Esophagus muscularis mucosa (tissue), 4 donors: ENCODE measurements around the gene CEACAM16. TPM values are rescaled to one million over a fixed set of nuclear protein-coding genes. Genes with fewer than 3 reads are reported as not detected.

Source experiments
- DNase-seq: peaks from one replicate; pipeline ENCODE4 v3.0.0-alpha.2; 2017; ENCODE audit errors: extremely low spot score
- H3K27ac ChIP-seq, 4 donors: fragments of 200-600 bp; sonication (generic); replicated peaks in 1 of 4; 1 replicate in 3 of 4; 2 replicates in 1 of 4; pipeline ENCODE4 v1.5.1; 2016 to 2019; ENCODE audit warnings: mild to moderate bottlenecking in 1 of 4
- H3K27me3 ChIP-seq, 4 donors: fragments of 200-600 bp; sonication (generic); one replicate each; pipeline versions ENCODE4 v1.5.1 to v1.6.0; 2016 to 2019
- H3K36me3 ChIP-seq, 4 donors: fragments of 200-600 bp; sonication (generic); one replicate each; pipeline ENCODE4 v1.5.1; 2016 to 2019
- H3K4me1 ChIP-seq, 4 donors: fragments of 200-600 bp; sonication (generic); one replicate each; pipeline ENCODE4 v1.5.1; 2016 to 2019
- H3K4me3 ChIP-seq, 4 donors: fragments of 200-600 bp; sonication (generic); 1 replicate in 2 of 4; 2 replicates in 2 of 4; pipeline ENCODE4 v1.5.1; 2016 to 2019; ENCODE audit warnings: mild to moderate bottlenecking in 4 of 4, moderate library complexity in 1 of 4
- H3K9me3 ChIP-seq, 4 donors: fragments of 200-600 bp; sonication (generic); 1 replicate in 3 of 4; 2 replicates in 1 of 4; pipeline ENCODE4 v1.5.1; 2016 to 2019
- CTCF ChIP-seq, 3 experiments: fragments of 200-600 bp in 2 of 3; fragments of 450-650 bp in 1 of 3; sonication (generic) in 2 of 3; IDR thresholded peaks; one replicate each; pipeline ENCODE4 v1.5.1; 2017 to 2019; ENCODE audit warnings: antibody characterized with exemption in 3 of 3, mild to moderate bottlenecking in 2 of 3, moderate library complexity in 1 of 3
- EP300 ChIP-seq: sonication (generic); formaldehyde crosslinking; IDR thresholded peaks from one replicate; pipeline ENCODE4 v1.6.1; 2017; ENCODE audit warnings: antibody characterized with exemption
- POLR2A ChIP-seq: fragments of 450-650 bp; IDR thresholded peaks from one replicate; pipeline ENCODE4 v1.6.1; 2017; ENCODE audit warnings: antibody characterized with exemption, moderate library complexity, mild to moderate bottlenecking, low read depth
- POLR2AphosphoS5 ChIP-seq, 2 donors: sonication (generic); formaldehyde crosslinking; IDR thresholded peaks; one replicate each; pipeline ENCODE4 v1.6.1; 2017; ENCODE audit warnings: antibody characterized with exemption in 2 of 2
- WGBS: methylation state at CpG from one replicate; pipeline ENCODE4 v1.1.5; 2018; 5-methylcytosine and 5-hydroxymethylcytosine counted together
- intact Hi-C: fragments of 100-400 bp; cut with DNase I; formaldehyde crosslinking; loops from one replicate; pipeline ENCODE4 v1.15.1; 2023
- total RNA-seq, 4 donors: library from RNA; depleted of rRNA; stranded (reverse); fragments of >200 nt; gene quantifications; one replicate each; pipeline versions ENCODE4 v1.1.0 to v1.2.1, GENCODE V29; 2016

CEACAM16 gene
- total RNA-seq, 4 donors from 2014 or later, result not detected

GRCh38 chr19:44747739-44748425 lies 48.9 kb downstream of the CEACAM16 start:
- Histone ChIP-seq H3K27ac (peak overlapping the region; percentile 89 to 96 (median 94)), H3K4me1 (peaks cover 61 to 94% (median 90%) of the 10 kb centered on the region in 4 donors), H3K9me3 (no peaks in the 10 kb centered on the region), H3K27me3 (no peaks in the 10 kb centered on the region), H3K36me3 (peaks cover 0 to 31% (median 19%) of the 10 kb centered on the region in 4 donors), H3K4me3 (peak overlapping the region; percentile 75 to 84 (median 80))
- WGBS, result 0% methylated on average over 24 of the region's 26 CpGs
- TF ChIP-seq EP300 (no peak), POLR2AphosphoS5 (IDR thresholded peaks at IDR 0.05) (no peak), CTCF (IDR thresholded peaks at IDR 0.05) (no peak), POLR2A (no peak)
- intact Hi-C loops, result no loop called here
- DNase-seq, result no peak

- no peaks in the 10 kb centered on the region for H3K27me3 ChIP-seq
- no peak for DNase-seq
- peaks cover 0 to 32% (median 21%) of the 10 kb centered on the region in 4 donors for H3K36me3 ChIP-seq
- TF ChIP-seq EP300 (no peak), CTCF (IDR thresholded peaks at IDR 0.05) (peak in 1 of 3 experiments; percentile 12), POLR2AphosphoS5 (IDR thresholded peaks at IDR 0.05) (no peak)
- intact Hi-C loops, result no loop called here
- H3K27ac ChIP-seq, result peak within 1 kb of the TSS; percentile 89 to 96 (median 94)
- WGBS, result 3% methylated on average over 4 of the region's 88 CpGs
- peaks cover 57 to 94% (median 90%) of the 10 kb centered on the region in 4 donors for H3K4me1 ChIP-seq
- no peaks in the 10 kb centered on the region for H3K9me3 ChIP-seq
- H3K4me3 ChIP-seq, result peak within 1 kb of the TSS; percentile 75 to 84 (median 80)
Observed at GRCh38 chr19:44748426-44749254, 49.7 kb downstream of the CEACAM16 start, which contains the start of gene BCL3. Gene BCL3, plus strand, starts transcription at chr19:44748708. Its CDS starts 83 bp downstream, at chr19:44748791.

DNA sequence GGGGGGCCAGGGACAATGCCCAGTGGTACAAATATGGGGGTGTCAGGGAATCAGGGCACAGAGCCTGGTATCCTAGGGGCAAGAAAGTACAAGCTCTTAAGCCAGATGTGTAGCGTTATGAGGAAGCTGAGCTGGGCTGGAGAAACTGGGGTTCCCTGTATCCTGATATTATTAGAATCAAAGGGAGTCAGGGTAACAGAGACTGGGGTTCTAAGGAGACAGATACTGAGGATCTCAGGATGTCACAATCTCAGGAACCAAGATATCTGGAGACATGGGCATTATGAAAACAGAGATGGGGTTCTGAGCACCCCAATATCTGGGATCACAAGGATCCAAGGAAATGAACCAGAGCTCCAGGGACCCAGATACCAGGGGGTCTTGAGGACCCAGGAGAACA lies 50.3 kb downstream of the CEACAM16 start:
- no peak for DNase-seq
- Histone ChIP-seq H3K27ac (peak overlapping the region; percentile 89 to 96 (median 94)), H3K36me3 (peaks cover 0 to 32% (median 21%) of the 10 kb centered on the region in 4 donors), H3K9me3 (no peaks in the 10 kb centered on the region), H3K27me3 (no peaks in the 10 kb centered on the region), H3K4me3 (peak overlapping the region; percentile 75 to 84 (median 80)), H3K4me1 (peaks cover 55 to 96% (median 90%) of the 10 kb centered on the region in 4 donors)
- intact Hi-C loops, result no loop called here
- TF ChIP-seq POLR2A, result no peak
- no peak for TF ChIP-seq EP300
- no peak for TF ChIP-seq CTCF (IDR thresholded peaks at IDR 0.05)
- no peak for TF ChIP-seq POLR2AphosphoS5 (IDR thresholded peaks at IDR 0.05)
- WGBS, result 32% methylated on average over 1 of the region's 1 CpG

DNA sequence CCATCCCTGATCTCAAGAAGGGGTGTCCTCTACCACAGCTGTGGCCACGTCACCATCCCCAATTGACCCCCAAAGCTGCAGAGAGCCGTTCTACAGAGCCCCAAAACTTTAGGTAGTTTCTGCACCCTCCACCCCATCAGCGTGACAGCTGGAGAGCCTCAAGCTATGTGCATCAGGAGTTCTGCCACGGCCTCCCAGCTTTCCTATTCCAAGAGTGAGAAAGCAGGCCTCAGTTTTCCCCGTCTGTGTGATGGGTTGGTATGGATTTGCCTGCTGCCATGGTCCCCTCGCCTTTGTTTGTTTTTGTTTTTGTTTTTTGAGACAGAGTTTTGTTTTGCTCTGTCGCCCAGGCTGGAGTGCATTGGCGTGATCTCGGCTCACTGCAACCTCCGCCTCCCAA lies 51.0 kb downstream of the CEACAM16 start:
- TF ChIP-seq CTCF (IDR thresholded peaks at IDR 0.05) (no peak), POLR2AphosphoS5 (IDR thresholded peaks at IDR 0.05) (no peak), EP300 (no peak), POLR2A (no peak)
- H3K4me1 ChIP-seq, result peaks cover 55 to 96% (median 90%) of the 10 kb centered on the region in 4 donors
- no peak for DNase-seq
- H3K27me3 ChIP-seq, result no peaks in the 10 kb centered on the region
- H3K9me3 ChIP-seq, result no peaks in the 10 kb centered on the region
- WGBS, result 81% methylated on average over 9 of the region's 10 CpGs
- peak overlapping the region; percentile 89 to 96 (median 94) for H3K27ac ChIP-seq
- H3K36me3 ChIP-seq, result peaks cover 0 to 34% (median 21%) of the 10 kb centered on the region in 4 donors
- intact Hi-C loops, result no loop called here
- peak overlapping the region; percentile 75 to 84 (median 80) for H3K4me3 ChIP-seq
